ENCODE results near the gene CAPN2. TPM values are rescaled to one million over a fixed set of nuclear protein-coding genes. Genes with fewer than 3 reads are reported as not detected.

Gene CAPN2
- total RNA-seq, 1 donor from 2014 or later: 135 TPM

GRCh38 chr1:223761411-223761810 lies 49.1 kb downstream of the CAPN2 start:
- DNase-seq: no peak

GRCh38 chr1:223763251-223763650 lies 50.9 kb downstream of the CAPN2 start:
- no peak for DNase-seq

GRCh38 chr1:223763881-223764280 lies 51.5 kb downstream of the CAPN2 start:
- DNase-seq: no peak

GRCh38 chr1:223765036-223765718 lies 52.8 kb downstream of the CAPN2 start:
- peak; percentile 67 for DNase-seq

GRCh38 chr1:223765719-223766340 lies 53.5 kb downstream of the CAPN2 start:
- no peak for DNase-seq

GRCh38 chr1:223770621-223771315 lies 58.4 kb downstream of the CAPN2 start:
- DNase-seq: no peak

- DNase-seq: no peak
These were observed 59.1 kb downstream of the CAPN2 start for GRCh38 chr1:223771469-223771813.

- DNase-seq: peak; percentile 58
These were observed 59.8 kb downstream of the CAPN2 start for GRCh38 chr1:223771814-223772770.

- no peak for DNase-seq
These were observed 60.4 kb downstream of the CAPN2 start for GRCh38 chr1:223772771-223773160.

- no peak for DNase-seq
These were observed 61.9 kb downstream of the CAPN2 start for GRCh38 chr1:223774134-223774814.

- peak; percentile 52 for DNase-seq
These were observed 62.7 kb downstream of the CAPN2 start for GRCh38 chr1:223775054-223775453.

- no peak for DNase-seq
These were observed 63.4 kb downstream of the CAPN2 start for GRCh38 chr1:223775711-223776074.

- DNase-seq: no peak
These were observed 63.9 kb downstream of the CAPN2 start for GRCh38 chr1:223776075-223776814.

GRCh38 chr1:223776826-223777454 lies 64.6 kb downstream of the CAPN2 start:
- DNase-seq: no peak

GRCh38 chr1:223780318-223780717 lies 68.0 kb downstream of the CAPN2 start:
- no peak for DNase-seq

- no peak for DNase-seq
These were observed 68.6 kb downstream of the CAPN2 start for GRCh38 chr1:223780949-223781348.

GRCh38 chr1:223783676-223784075 lies 71.3 kb downstream of the CAPN2 start:
- DNase-seq: no peak

GRCh38 chr1:223784541-223784940 lies 72.2 kb downstream of the CAPN2 start:
- no peak for DNase-seq

- no peak for DNase-seq
These were observed 73.5 kb downstream of the CAPN2 start for GRCh38 chr1:223785808-223786207.

- no peak for DNase-seq
These were observed 76.5 kb downstream of the CAPN2 start for GRCh38 chr1:223788746-223789415.

Data from tongue (tissue), 2 donors.